Ecto neural progenitor cell (in vitro differentiated cells): ENCODE results near the gene IL24.
"Not testable (repeated sequence)": the region's sequence is repeated elsewhere in the genome, so short reads cannot be mapped to it uniquely, and the experiment has no call there.

Experiments used
- DNase-seq: peaks from one replicate; pipeline ENCODE4 v3.0.0-alpha.2; 2018; ENCODE audit warnings: low spot score

IL24 gene

DNA sequence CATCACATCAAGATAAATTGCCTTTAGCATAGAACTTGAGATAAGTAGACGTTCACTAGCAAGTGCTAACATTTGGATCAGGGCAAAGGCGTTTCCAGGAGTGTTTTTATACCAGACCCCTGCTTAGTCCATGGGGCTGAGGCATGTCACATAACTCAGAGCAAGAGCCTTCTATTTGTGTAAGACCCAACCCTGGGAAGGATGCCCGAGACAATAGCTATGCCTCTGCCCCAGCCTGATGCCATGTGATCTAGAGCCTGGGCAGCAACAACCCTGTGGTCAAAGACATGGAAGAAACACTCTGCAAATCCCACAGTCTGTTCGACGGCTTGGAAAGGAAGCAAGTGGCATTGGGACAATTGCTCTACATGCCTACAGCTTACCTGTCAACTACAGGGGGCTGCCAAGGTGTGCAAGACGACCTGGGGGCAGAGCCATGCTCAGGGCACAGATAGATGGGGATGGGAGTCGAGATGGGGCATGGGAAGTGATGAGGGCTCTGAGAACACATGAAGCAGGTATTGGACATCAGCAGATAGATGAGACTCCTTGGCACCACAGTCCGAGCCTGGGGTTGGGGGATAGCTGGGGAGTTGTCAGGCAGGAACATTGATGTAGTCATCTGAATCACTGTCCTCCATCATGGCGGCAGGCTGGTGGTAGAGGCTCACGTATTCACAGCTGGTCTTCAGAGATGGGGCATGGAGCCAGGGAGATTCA lies 7.3 kb downstream of the IL24 start:
- DNase-seq = no peak

DNA sequence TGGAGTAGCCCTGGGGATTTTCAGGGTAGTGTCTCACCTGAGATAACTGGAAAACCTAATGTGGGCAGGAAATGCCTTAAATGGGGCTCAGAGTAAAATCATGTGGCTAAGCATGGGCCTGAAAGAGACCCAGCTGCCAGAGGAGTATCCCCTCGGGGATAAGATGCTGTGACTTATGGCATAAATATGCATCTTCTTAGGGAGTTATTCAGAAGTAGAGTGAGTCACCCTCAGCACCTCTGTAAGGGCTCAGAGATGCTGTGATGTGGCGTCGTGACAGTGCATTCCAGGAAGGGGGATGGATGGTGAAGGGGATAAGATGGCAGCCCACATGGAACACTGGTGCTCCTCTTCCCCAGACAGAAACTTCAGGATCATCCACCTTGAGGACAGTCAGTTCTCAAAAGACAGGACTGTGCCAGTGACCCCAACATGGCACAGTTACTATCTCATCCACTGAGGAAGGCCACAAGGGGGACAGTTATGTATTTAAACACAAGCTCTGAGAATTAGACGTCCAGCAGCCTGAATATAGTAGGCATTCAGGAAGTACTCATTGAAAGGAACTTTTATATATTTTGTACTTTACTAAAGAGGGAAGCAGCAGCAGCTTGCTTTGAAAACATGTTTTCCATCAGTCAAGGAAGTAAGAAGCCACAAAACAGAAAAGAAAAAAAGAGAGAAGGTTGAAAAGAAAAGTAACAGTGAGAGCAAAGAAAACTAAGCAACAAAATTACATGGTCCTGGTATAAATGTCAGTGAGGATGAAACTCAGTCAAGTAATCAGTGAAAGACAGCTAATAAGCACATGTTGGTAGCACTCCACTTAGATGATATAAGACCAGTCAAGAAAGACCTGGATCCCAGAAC lies 8.3 kb downstream of the IL24 start:
- no peak for DNase-seq

- peak; percentile 59 for DNase-seq
Observed at GRCh38 chr1:206907304-206907991, 10.2 kb downstream of the IL24 start.

DNA sequence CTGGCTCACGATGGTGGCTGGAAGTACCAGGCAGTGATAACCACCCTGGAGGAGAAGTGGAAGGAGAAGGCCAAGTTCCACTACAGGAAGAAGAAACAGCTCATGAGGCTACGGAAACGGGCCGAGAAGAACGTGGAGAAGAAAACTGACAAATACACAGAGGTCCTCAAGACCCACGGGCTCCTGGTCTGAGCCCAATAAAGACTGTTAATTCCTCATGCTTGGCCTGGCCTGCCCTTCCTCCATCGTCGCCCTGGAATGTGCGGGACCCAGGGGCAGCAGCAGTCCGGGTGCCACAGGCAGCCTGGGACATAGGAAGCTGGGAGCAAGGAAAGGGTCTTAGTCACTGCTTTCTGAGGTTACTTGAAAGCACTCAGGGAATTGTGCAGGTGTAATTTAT lies 10.8 kb downstream of the IL24 start:
- no peak for DNase-seq

- DNase-seq = peak; percentile 69
Observed at GRCh38 chr1:206909161-206909882, 12.1 kb downstream of the IL24 start.

GRCh38 chr1:206909883-206910318 lies 12.7 kb downstream of the IL24 start:
- no peak for DNase-seq

DNA sequence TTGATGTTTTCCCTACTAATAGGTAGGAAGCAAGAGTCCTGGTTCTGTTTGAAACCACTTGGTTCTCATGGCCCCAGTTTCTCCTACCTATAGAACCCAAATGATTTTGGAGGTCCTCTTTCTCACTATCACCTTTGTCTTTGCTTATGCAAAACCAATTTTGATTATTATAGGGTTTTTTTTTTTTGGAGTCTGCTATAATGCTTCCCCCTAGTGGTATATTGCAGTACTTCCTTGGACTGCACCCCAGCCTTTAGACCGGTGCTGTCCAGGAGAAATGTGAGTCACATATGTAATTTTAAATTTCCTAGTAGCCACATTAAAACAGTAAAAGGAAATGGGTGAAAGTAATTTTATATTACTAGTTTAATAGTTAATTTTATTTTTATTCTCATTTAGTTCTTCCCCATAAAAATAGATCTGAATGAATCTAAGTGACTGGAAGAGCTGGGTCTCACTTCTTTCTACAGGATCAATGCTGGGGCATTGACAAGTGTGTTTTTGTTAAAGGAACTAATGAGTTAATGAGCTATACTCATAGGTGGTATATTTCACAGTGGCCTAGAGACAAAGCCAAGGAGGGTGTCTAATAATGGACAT lies 13.9 kb downstream of the IL24 start:
- DNase-seq = no peak

- peak; percentile 68 for DNase-seq
Observed at GRCh38 chr1:206912445-206913095, 15.3 kb downstream of the IL24 start.

GRCh38 chr1:206913766-206914537 lies 16.7 kb downstream of the IL24 start:
- no peak for DNase-seq

GRCh38 chr1:206915030-206915735 lies 17.9 kb downstream of the IL24 start:
- no peak for DNase-seq

DNA sequence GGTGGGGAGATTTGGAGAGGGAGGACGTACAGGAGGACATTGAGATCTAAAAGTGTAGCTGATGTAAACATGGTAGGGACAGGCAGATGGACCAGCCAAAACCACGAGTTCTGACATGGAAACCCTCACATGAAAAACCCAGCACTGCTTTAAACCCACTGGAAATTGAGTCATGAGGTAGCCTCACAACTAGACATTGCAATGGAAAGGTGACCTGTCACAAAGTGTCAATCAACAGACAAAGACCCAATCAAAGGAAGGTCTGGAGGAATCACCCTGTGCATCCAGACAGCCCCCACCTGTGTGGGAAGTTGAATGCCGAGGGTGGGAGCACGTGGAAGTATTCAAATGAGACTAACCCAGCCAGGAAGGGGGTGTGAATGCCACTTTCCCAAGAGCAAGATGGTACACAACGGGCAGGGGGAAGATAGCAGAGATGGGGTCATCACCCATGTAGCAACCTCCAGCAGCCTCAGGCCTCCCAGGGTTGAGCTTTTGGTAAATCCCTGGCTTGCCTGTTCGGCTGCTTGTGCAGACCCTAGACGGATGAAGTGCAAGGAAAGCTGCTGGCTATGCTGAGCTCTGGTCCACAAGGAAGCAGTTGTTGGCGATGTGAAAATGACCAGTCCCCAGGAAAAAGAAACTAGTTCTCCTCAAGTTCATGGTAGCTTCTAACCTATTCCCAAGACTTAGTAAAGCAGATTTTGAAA lies 18.9 kb downstream of the IL24 start:
- DNase-seq = no peak

DNA sequence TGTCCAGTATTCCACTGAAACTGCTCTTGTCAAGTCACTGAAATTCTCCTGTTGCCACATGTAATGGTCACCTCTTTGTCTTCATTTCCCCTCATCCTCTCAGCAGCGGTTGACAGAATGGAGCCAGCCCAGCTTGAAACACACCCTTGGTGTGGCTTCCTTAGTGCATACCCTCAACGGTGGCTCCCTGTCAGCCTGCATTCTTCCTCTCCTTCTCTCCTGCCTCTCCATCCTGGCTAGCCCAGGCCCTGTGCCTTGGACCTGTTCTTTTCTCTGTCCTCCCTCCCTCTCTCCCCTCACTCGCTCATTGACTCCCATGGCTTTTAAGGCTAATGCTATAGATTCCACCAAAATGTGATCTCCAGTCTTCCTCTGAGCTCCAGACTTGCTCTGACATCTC lies 20.8 kb downstream of the IL24 start:
- no peak for DNase-seq

DNA sequence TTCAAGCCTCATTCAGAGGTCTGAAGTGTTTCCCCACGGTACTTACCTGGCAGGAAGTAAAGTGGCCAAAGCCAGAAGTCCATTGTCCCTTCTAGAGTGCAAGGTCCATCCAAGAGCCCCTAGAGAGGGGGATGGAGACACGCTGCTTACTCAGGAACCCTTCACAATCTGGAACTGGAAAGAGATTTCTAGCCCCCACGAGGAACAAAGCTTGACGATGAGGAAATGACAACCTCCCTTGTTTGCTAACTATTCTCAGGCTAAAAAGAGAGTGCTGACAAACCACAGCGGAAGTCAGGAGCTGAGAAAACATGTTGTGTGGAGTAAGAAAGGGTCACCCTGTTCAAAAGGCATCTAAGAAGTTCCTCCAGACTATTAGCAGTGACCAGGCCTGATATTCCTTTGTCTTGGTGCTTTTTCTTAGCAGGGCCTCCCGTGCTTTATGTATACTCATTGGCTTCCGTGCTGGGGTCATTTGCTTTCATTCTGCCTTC lies 24.6 kb downstream of the IL24 start, which contains the start of gene FCMR:
Gene FCMR, minus strand, starts transcription at position 170 of the 494 bp plus-strand sequence. Its CDS starts 87 bp downstream, at position 83.
- no peak for DNase-seq

GRCh38 chr1:206922524-206922923 lies 25.3 kb downstream of the IL24 start:
- DNase-seq = no peak

- no peak for DNase-seq
Observed at GRCh38 chr1:206923009-206923960, 26.0 kb downstream of the IL24 start.

DNA sequence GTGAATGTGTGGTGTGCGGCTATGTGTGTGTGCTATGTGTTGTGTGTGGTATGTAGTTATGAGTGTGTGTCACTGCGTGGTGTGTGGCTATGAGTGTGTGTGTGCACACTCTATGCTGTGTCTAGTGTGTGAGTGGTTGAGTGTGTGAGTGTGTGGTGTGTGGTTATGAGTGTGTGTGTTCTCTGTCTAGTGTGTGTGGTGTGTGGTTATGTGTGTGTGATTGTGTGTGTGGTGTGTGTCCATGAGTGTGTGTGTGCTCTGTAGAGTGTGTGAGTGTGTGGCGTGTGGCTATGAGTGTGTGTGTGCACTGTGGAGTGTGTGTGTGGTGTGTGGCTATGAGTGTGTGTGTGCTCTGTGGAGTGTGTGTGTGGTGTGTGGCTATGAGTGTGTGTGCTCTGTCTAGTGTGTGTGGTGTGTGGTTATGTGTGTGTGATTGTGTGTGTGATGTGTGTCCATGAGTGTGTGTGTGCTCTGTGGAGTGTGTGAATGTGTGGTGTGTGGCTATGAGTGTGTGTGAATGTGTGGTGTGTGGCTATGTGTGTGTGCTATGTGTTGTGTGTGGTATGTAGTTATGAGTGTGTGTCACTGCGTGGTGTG lies 26.8 kb downstream of the IL24 start:
- not testable (repeated sequence) for DNase-seq

- no peak for DNase-seq
Observed at GRCh38 chr1:206924592-206925105, 27.4 kb downstream of the IL24 start.
